Astrocyte of the cerebellum (primary cell): ENCODE results near the gene COL1A2.

ENCODE experiments used
- DNase-seq: peaks from one replicate; pipeline ENCODE4 v3.0.0-alpha.2; 2011; ENCODE audit warnings: low read depth
- H3K4me3 ChIP-seq: 2 replicates; pipeline ENCODE4 v1.5.1; 2011; ENCODE audit warnings: mild to moderate bottlenecking, low read depth, low read length, moderate library complexity
- CTCF ChIP-seq: IDR thresholded peaks from 2 replicates; pipeline ENCODE4 v1.5.1; 2012; ENCODE audit warnings: low read length, low read depth, moderate library complexity, mild to moderate bottlenecking; ENCODE audit errors: missing control alignments
- in situ Hi-C: cut with HindIII; loops from 2 replicates; pipeline ENCODE4 v1.10.0; 2017; ENCODE audit warnings: low sequenced_read_pairs

The COL1A2 gene

GRCh38 chr7:94355454-94355853 lies 39.2 kb upstream of the COL1A2 start:
- H3K4me3 ChIP-seq, result no peak overlapping the region
- in situ Hi-C loops, result no loop called here
- TF ChIP-seq CTCF, result no peak
- DNase-seq, result no peak

GRCh38 chr7:94357076-94357475 lies 37.6 kb upstream of the COL1A2 start:
- no peak for TF ChIP-seq CTCF
- in situ Hi-C loops, result no loop called here
- no peak overlapping the region for H3K4me3 ChIP-seq
- DNase-seq, result no peak

GRCh38 chr7:94360926-94361325 lies 33.8 kb upstream of the COL1A2 start:
- in situ Hi-C loops, result no loop called here
- no peak for TF ChIP-seq CTCF
- no peak overlapping the region for H3K4me3 ChIP-seq
- DNase-seq, result no peak

GRCh38 chr7:94362276-94362675 lies 32.4 kb upstream of the COL1A2 start:
- no peak for DNase-seq
- in situ Hi-C loops, result no loop called here
- no peak overlapping the region for H3K4me3 ChIP-seq
- TF ChIP-seq CTCF, result no peak

GRCh38 chr7:94364816-94365215 lies 29.9 kb upstream of the COL1A2 start:
- no peak for DNase-seq
- no peak overlapping the region for H3K4me3 ChIP-seq
- no peak for TF ChIP-seq CTCF
- in situ Hi-C loops, result no loop called here

- DNase-seq, result no peak
- TF ChIP-seq CTCF, result no peak
- in situ Hi-C loops, result no loop called here
These were observed 28.5 kb upstream of the COL1A2 start for GRCh38 chr7:94366163-94366562.

GRCh38 chr7:94366832-94367231 lies 27.9 kb upstream of the COL1A2 start:
- in situ Hi-C loops, result no loop called here
- DNase-seq, result no peak
- no peak for TF ChIP-seq CTCF
- no peak overlapping the region for H3K4me3 ChIP-seq

More at GRCh38 chr7:94366163-94366562, 28.5 kb upstream of the COL1A2 start:
- H3K4me3 ChIP-seq, result no peak overlapping the region
